ENCODE measurements around the gene TMC4.
"Not testable (repeated sequence)": the region's sequence is repeated elsewhere in the genome, so short reads cannot be mapped to it uniquely, and the experiment has no call there.

Gene TMC4

DNA sequence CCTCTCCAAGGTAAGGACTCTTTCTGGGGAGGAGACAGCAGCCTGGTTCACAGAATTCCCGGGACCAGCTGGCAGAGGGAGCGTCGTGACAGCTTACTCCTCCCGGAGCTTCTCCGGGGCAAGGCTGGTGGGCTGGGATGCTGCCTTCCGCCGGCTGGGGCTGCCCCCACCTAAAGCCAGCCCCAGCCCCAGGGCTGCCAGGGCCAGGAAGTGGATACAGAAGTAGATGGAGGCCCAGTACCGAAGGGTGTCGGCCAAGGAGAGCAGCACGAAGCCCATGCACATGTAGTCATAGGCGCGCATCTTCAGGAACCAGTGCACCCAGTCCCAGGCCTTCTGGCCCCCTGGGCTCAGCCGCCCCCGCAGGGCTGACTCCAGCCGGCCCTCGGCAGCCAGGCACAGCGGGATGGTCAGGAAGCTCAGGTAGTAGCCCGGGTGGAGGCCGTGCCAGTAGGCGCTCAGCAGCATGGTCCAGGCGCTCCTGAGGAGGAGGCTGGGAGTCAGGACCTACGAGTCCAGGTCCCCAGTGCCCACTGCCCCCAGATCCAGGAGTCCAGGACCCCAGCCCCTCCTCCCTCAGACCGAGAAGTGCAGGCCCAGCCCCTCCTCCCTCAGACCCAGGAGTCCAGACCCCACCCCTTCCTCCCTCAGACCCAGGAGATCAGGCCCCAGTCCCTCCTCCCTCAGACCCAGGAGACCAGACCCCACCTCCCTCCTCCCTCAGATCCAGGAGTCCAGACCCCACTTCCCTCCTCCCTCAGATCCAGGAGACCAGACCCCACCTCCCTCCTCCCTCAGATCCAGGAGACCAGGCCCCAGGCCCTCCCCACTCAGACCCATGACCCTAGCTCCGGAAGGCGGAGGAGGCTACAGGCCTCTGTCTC, 1.2 kb upstream of the TMC4 start:
- DNase-seq (ENCODE audit: low read depth), result no peak
- TF ChIP-seq, protein P1, sequence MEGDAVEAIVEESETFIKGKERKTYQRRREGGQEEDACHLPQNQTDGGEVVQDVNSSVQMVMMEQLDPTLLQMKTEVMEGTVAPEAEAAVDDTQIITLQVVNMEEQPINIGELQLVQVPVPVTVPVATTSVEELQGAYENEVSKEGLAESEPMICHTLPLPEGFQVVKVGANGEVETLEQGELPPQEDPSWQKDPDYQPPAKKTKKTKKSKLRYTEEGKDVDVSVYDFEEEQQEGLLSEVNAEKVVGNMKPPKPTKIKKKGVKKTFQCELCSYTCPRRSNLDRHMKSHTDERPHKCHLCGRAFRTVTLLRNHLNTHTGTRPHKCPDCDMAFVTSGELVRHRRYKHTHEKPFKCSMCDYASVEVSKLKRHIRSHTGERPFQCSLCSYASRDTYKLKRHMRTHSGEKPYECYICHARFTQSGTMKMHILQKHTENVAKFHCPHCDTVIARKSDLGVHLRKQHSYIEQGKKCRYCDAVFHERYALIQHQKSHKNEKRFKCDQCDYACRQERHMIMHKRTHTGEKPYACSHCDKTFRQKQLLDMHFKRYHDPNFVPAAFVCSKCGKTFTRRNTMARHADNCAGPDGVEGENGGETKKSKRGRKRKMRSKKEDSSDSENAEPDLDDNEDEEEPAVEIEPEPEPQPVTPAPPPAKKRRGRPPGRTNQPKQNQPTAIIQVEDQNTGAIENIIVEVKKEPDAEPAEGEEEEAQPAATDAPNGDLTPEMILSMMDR (IDR thresholded peaks at IDR 0.05; ENCODE audit: control insufficient read depth, insufficient read depth, low read depth, low read length, missing control alignments), result no peak
- no peak overlapping the region for H3K4me3 ChIP-seq (ENCODE audit: control insufficient read depth, low read depth, low read length)

DNA sequence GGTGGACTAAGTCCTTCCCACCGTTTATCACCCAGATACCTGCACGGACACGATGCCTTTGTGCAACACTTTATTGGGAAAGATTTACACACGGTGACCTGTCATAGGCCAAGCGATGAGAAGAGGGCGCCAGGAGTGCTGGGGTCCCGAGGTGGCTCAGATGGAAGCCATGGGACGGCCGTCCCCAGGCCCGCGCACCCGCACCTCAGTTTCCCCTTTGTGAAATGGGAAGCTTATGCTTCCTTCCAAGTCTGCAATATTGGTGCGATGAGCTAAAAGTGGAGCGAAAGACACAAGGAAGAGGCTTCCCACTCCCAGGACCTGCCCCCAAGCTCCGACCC, 369 bp upstream of the TMC4 start:
- no peak for DNase-seq (ENCODE audit: low read depth)
- no peak overlapping the region for H3K4me3 ChIP-seq (ENCODE audit: control insufficient read depth, low read depth, low read length)
- TF ChIP-seq, protein P1 (IDR thresholded peaks at IDR 0.05; ENCODE audit: control insufficient read depth, insufficient read depth, low read depth, low read length, missing control alignments), result no peak

- DNase-seq (ENCODE audit: low read depth); H3K4me3 ChIP-seq (ENCODE audit: control insufficient read depth, low read depth, low read length): not testable (repeated sequence)
Observed at GRCh38 chr19:54171736-54172431, 1.1 kb downstream of the TMC4 start.

DNA sequence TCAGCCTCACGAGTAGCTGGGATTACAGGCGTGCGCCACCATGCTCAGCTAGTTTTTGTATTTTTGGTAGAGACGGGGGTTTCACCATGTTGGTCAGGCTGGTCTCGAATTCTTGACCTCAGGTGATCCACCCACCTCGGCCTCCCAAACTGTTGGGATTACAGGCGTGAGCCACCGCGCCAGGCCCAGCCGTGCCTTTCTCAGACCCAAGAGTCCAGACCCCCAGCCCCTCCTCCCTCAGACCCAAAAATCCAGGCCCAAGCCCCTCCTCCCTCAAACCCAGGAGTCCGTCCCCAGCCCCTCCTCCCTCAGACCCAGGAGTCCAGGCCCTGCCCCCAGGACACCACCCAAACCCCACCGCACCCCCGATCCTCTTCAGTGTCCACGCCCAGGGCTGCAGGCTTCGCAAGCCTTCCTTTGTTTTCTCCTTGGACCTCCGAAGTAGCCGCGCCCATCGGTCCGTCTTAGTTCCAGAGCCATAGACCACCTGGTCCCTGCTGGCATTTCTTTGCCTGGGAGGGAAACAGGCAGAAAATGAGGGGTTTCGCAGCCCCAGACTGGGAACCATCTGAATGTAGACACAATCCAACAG, 3.7 kb downstream of the TMC4 start:
- DNase-seq (ENCODE audit: low read depth), result no peak
- TF ChIP-seq, protein P1 (IDR thresholded peaks at IDR 0.05; ENCODE audit: control insufficient read depth, insufficient read depth, low read depth, low read length, missing control alignments), result no peak
- H3K4me3 ChIP-seq (ENCODE audit: control insufficient read depth, low read depth, low read length), result no peak overlapping the region

- TF ChIP-seq, protein P1 (IDR thresholded peaks at IDR 0.05; ENCODE audit: control insufficient read depth, insufficient read depth, low read depth, low read length, missing control alignments), result peak; percentile 96
- DNase-seq (ENCODE audit: low read depth), result no peak
- H3K4me3 ChIP-seq (ENCODE audit: control insufficient read depth, low read depth, low read length), result no peak overlapping the region
Observed at GRCh38 chr19:54168174-54168917, 4.6 kb downstream of the TMC4 start.

- no peak overlapping the region for H3K4me3 ChIP-seq (ENCODE audit: control insufficient read depth, low read depth, low read length)
- no peak for DNase-seq (ENCODE audit: low read depth)
- TF ChIP-seq, protein P1 (IDR thresholded peaks at IDR 0.05; ENCODE audit: control insufficient read depth, insufficient read depth, low read depth, low read length, missing control alignments), result no peak
Observed at GRCh38 chr19:54165222-54165621, 7.7 kb downstream of the TMC4 start.

Data from AG09309 (cell line).